Left lobe of liver (tissue), 2 donors: Measurements from ENCODE around the gene CCDC178. TPM values are rescaled to one million over a fixed set of nuclear protein-coding genes. Genes with fewer than 3 reads are reported as not detected.

Source experiments
- ATAC-seq: fragments of 200-7000 bp; cut with Tn5 transposase; one replicate; pipeline ENCODE4 v1.9.1; 2020; ENCODE audit warnings: mild to moderate bottlenecking, moderate library complexity
- DNase-seq: peaks from one replicate; pipeline ENCODE4 v3.0.0-alpha.2; 2020; ENCODE audit warnings: low spot score
- total RNA-seq: library from RNA; stranded (reverse); gene quantifications from one replicate; pipeline ENCODE4 v1.2.1, GENCODE V29; 2021
- donor health status: DM: no; HTN: no; CAD: no; lungs with moderate emphysema.
- donor health status: DM: no; HTN: yes; CAD: no.

The CCDC178 gene
- total RNA-seq, 1 donor from 2014 or later: not detected

GRCh38 chr18:33135951-33136660 lies 304.4 kb downstream of the CCDC178 start:
- no peak for ATAC-seq
- DNase-seq: no peak

DNA sequence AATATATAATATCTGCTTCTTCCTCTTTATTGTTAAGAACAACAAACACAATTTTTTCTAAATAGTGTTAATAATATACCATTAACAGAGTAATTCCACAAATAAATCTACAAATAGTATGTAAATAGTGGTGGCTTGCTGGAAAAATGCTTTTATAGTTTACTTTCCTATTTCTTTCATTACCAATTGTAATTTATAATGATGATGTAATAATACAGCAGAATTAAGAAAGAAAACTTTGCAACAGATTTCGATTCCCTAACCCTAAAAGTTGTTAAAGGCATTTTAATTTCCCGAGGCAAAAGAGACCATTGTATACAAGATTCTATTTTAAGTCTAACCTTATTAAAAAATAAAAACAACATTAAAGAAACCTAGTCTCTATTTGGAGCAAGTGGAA lies 307.9 kb downstream of the CCDC178 start:
- DNase-seq: no peak
- ATAC-seq: no peak

GRCh38 chr18:33128581-33128980 lies 311.9 kb downstream of the CCDC178 start:
- no peak for ATAC-seq
- no peak for DNase-seq

DNA sequence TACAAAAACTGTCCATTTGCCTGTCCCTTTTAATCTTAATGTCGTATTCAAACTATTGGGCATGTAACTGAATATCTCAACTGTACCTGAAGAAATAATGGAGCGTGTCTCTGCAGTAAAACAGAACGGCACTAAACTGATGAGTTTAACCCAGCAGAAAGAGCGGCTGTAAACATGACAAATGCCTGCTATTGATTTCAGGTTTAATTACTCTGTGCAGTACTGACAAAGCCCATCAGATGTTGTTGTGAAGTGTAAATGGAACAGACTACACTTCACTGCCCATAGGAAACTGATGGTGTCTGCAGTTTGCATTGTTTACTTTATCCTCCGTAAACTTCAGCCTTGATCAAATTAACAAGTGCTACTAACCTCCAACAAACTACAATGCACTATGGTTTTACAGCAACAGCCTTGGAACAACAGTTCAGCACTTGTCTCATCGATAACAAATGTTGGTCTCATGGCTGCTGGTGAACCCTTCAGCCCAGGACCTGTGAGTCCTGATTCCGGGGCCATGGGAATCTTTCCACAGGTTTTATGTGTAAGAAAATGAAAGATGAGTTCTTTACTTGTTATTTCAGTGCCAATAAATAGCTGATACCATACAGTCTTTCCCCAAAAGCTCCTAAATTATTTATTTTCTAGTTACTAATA lies 316.5 kb downstream of the CCDC178 start:
- no peak for DNase-seq

DNA sequence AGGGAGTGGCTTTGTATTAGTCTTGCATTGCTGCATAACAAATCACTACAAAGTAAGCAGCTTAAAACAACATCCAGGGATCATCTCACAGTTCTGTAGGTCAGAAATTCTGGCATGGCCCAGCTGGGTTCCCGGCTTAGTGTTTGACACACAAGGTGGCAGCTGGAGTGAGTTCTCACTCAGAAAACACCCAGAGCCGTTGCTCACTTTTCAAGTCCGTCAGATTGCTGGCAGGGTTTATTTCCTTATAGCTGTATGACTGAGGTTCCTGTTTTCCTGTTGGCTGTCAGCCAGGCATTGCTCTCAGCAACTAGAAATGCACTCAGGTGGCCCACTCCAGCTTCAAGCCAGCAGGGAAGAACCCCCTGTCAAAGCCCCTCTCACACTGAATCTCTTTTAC lies 324.1 kb downstream of the CCDC178 start:
- DNase-seq: no peak
- ATAC-seq: no peak

More for the DNA sequence above, 316.5 kb downstream of the CCDC178 start:
- no peak for ATAC-seq

DNA sequence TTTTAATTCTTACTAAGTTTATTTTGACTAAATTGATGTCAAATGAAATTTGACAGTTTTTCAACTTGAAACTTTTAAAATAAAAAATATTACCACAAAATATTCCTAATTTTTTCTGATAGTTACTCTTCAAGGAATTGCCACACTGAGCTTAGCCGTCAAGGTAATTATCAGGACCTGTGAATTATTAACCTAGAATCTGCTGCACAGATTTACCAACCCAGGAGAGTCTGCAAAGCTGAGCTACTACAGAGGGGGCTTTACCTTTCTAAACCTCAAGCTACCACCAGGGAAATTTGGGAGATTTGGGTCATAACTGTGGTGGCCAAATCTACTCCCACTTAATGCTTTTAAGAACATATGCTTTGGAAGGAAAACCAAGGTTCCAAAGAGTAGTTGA lies 324.6 kb downstream of the CCDC178 start:
- DNase-seq (no peak), ATAC-seq (no peak)

- DNase-seq (no peak), ATAC-seq (no peak)
These were observed 325.0 kb downstream of the CCDC178 start for GRCh38 chr18:33115476-33115875.

DNA sequence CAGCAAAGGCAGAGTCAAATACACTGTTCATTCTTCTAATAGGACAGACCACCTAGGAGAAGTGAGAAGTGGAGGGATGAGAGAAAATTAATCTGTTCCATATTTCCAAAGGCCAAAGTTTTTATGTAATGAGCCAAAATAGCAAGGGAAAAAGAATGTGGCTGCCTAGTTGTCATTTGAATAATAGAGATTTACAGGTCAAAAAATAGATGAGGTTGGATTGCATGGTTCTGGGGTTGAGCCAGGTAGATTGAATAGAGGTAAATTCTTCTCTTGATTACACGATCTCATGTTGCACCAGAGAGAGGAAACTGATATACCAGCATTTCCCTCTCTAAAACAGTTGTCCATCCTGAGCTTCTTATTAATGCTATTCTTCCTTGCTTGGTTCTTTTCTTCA lies 325.8 kb downstream of the CCDC178 start:
- DNase-seq: no peak

DNA sequence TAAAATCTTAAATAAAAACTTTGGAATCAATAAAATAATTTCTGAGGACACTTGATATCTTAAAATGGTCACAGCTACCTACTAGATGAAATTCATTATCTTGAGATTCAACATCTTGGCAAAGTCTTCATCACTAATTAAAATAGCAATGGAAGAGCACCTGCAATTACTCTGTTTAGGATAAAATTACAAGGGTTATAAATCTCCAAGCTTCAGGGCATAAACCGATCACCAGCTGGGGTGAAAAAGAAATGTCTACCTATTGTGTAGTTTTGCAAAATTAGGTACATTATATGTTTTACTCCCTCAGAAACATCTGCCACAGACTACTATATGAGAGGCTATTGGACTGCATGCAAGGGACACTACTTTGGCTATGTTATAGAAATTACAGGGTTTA lies 327.1 kb downstream of the CCDC178 start:
- DNase-seq: no peak

More for the DNA sequence above, 325.8 kb downstream of the CCDC178 start:
- no peak for ATAC-seq

GRCh38 chr18:33107511-33107910 lies 333.0 kb downstream of the CCDC178 start:
- no peak for ATAC-seq
- DNase-seq: no peak

More for the DNA sequence above, 327.1 kb downstream of the CCDC178 start:
- no peak for ATAC-seq

GRCh38 chr18:33101316-33101715 lies 339.2 kb downstream of the CCDC178 start:
- ATAC-seq (no peak), DNase-seq (no peak)

DNA sequence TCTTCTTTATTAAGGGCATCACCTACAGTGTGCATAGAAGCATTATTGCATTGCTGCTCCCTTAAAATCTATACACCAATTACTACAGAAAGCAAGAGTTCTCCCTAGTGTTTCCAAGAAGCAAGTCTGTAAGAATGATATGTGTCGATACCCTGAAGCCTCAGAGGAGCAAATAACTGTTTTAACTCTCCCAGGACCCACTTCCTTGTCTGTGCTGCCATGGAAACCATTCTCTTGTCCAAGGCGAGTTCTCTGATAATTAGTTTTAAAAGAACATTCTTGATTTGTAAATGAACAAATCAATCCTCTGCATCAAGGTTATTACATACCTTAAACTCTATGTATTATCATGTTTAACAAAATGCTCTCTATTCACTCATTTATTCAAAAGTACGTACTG lies 340.9 kb downstream of the CCDC178 start:
- ATAC-seq: no peak

DNA sequence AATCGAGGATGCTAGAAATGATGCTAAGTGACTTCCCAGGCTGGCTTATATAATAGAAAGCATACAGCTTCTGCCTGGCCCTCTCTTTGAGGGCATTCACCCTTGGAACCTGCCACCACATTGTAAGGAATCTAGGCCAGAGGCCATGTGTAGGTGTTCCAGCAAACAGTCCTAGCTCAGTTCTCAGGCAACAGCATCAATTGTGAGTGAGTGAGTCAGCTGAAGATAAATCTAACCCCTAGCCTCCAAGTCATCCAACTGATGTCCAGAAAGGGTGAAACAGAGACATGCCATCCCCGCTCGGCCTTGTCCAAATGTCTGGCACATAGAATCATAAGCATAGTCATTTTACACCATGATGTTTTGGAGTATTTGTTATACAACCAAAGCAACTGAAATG lies 343.4 kb downstream of the CCDC178 start:
- ATAC-seq: no peak
- no peak for DNase-seq

More for the DNA sequence above, 340.9 kb downstream of the CCDC178 start:
- no peak for DNase-seq

DNA sequence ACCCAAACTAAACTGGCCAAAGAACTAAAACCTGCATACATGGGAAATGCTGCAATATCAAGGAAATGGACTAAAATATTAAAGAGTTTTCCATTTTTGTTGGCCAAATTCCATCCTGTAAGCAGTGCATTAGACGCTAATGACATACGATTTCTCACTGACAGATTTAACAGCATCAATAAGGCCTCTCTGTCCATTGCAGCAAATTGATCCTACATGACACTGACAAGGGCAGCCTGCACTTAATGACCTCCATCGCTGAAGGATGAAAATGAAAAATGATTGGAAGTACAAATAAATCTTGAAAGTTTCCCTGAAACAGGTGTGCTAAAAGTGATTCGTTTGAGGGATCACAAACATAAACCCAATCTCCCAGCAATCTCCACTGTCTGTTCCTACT lies 350.1 kb downstream of the CCDC178 start:
- ATAC-seq (no peak), DNase-seq (no peak)

GRCh38 chr18:33076601-33077000 lies 363.9 kb downstream of the CCDC178 start:
- ATAC-seq (no peak), DNase-seq (no peak)

DNA sequence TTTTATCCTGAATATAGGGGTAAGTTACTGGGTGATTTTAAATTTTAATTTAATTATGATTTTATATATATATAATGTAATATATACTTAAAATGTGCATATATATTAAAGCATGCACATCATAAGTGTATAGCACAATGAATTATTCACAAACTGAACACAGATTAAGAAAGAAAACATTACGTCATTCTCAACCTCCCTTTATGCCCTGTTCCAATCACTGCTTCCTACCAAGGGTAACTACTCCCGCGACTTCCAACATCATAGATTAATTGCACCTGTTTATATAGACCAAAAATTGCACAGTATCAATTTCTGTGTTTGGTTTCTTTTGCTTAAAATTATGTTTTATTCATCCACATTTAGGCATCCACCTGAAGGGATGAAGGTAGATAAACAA lies 366.4 kb downstream of the CCDC178 start:
- DNase-seq (no peak), ATAC-seq (no peak)

DNA sequence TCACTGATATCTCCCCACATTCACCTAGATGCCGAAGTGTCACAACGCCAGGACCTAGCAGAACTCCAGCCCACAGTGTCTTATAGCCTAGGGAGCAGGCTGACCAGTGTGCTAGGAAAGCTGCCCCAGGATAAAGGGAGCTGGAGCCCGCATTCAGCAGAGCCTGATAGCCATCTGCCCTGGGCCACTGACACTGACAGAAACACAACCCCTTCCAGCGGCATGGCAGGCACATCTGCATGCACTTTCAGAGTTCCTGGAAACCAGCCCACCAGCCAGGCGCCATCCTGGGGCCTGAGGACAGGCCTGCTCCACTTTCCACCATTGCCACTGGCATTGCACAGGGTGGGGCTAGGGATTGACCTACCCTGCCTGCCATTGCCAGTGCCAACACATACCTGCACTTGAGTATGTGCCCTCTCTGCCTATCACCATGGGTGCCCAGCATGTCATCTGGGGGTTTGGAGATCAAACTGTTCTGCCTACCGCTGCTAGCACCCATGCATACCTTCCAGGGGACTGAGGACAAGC lies 377.6 kb downstream of the CCDC178 start:
- DNase-seq (no peak), ATAC-seq (no peak)

- DNase-seq (no peak), ATAC-seq (no peak)
These were observed 387.6 kb downstream of the CCDC178 start for GRCh38 chr18:33052886-33053285.

GRCh38 chr18:33051407-33051806 lies 389.1 kb downstream of the CCDC178 start:
- DNase-seq (no peak), ATAC-seq (no peak)

DNA sequence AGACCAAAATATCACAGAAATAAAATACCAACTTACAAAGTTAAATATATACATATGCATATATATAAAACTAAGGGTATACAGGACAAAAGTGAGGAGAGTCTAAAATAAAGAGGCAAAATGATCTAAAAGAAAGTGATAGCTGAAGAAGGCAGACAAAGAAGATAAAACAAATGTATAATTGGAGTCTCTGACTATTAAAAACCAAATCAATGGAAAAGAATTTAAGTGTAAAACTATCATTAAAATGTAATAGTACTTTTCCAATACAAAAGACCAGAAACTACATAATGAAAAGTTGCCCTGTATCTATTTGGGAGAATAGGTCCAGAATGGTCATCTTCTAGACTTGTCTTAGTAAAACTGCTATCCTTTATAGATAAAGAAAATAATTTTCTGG lies 400.3 kb downstream of the CCDC178 start:
- no peak for DNase-seq
- ATAC-seq: no peak

DNA sequence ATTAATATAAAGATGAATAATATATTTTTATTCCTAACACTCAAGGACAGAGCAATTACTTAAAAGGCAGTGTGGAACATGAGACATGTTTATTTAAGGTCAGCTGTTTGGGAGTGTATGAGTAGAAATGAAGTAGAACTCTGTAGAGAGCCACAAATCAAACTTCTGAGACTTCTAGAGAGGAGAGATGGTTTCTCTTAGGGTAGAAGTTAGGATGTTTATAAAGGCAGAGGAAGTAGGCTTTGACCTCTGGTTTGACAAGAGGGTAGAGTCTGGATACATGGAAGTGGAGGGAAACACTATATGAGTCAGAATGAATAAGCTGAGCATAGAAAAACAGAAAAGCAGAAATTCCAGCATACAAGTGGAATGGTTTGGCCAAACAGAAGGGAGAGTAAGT lies 405.6 kb downstream of the CCDC178 start:
- ATAC-seq: no peak
- DNase-seq: no peak

GRCh38 chr18:33034212-33034611 lies 406.3 kb downstream of the CCDC178 start:
- ATAC-seq (no peak), DNase-seq (no peak)
